H1 (cell line): ENCODE data around the gene NRP2. TPM values are rescaled to one million over a fixed set of nuclear protein-coding genes. Genes with fewer than 3 reads are reported as not detected.
A peak's percentile ranks its signal among the peaks of the same experiment; 100 is the strongest.

ENCODE experiments used
- BACH1 ChIP-seq: IDR thresholded peaks from 2 replicates; pipeline ENCODE4 v1.6.1; 2012; ENCODE audit warnings: low read length, improper control_type of control experiment
- GABPA ChIP-seq: IDR thresholded peaks from 2 replicates; pipeline ENCODE4 v1.6.1; 2011; ENCODE audit warnings: mild to moderate bottlenecking, low read length, moderate library complexity, borderline replicate concordance; ENCODE audit not compliant: insufficient read depth
- GTF2F1 ChIP-seq: IDR thresholded peaks from 2 replicates; pipeline ENCODE4 v1.6.1; 2012; ENCODE audit warnings: low read depth, low read length, improper control_type of control experiment, borderline replicate concordance
- JUND ChIP-seq: IDR thresholded peaks from 2 replicates; pipeline ENCODE4 v1.6.1; 2011; ENCODE audit warnings: mild to moderate bottlenecking, improper control_type of control experiment, low read length
- SAP30 ChIP-seq: fragments of 300-600 bp; sonication (generic); IDR thresholded peaks from 2 replicates; pipeline ENCODE4 v1.7.1; 2012; ENCODE audit warnings: low read length, moderate library complexity, mild to moderate bottlenecking, inconsistent platforms; ENCODE audit not compliant: insufficient read depth, insufficient replicate concordance
- TBP ChIP-seq: IDR thresholded peaks from 2 replicates; pipeline ENCODE4 v1.6.1; 2011; ENCODE audit warnings: low read depth, low read length, improper control_type of control experiment
- TCF12 ChIP-seq: IDR thresholded peaks from 2 replicates; pipeline ENCODE4 v1.6.1; 2011; ENCODE audit warnings: low read depth, mild to moderate bottlenecking, low read length
- polyA plus RNA-seq, 7 experiments: library from polyadenylated mRNA; depleted of rRNA in 3 of 7; stranded (reverse) in 5 of 7; unstranded in 2 of 7; fragments of >200 nt in 5 of 7; fragments of 200-250 nt in 2 of 7; gene quantifications; 1 replicate in 5 of 7; 2 replicates in 1 of 7; 4 replicates in 1 of 7; pipeline versions ENCODE4 v1.2.1 to v1.2.3, GENCODE V29; 2011 to 2013; ENCODE audit warnings: missing spikeins in 2 of 7, mixed read lengths in 2 of 7
- total RNA-seq: library from RNA; stranded (reverse); fragmentation: NEBNext Ultra II Directional; extraction: Animal tissue kit (Norgen Biotek cat#: 25700); gene quantifications from 2 replicates; pipeline ENCODE4 v1.2.1, GENCODE V29; 2021
- TF ChIP-seq, protein P1 (sequence below): fragments of 300-600 bp; sonication (generic); IDR thresholded peaks from 2 replicates; pipeline ENCODE4 v1.7.1; 2012; ENCODE audit warnings: low read length, moderate library complexity, mild to moderate bottlenecking, inconsistent platforms; ENCODE audit not compliant: insufficient replicate concordance
- TF ChIP-seq, protein P2 (sequence below): IDR thresholded peaks from 2 replicates; pipeline ENCODE4 v1.6.1; 2011; ENCODE audit warnings: low read length, improper control_type of control experiment

NRP2 gene
- total and polyA plus RNA-seq, 2 of the 8 experiments (the other 6 are each of a cell fraction or from before 2014, with no cell fraction given) = 32.0 to 37.8 TPM

DNA sequence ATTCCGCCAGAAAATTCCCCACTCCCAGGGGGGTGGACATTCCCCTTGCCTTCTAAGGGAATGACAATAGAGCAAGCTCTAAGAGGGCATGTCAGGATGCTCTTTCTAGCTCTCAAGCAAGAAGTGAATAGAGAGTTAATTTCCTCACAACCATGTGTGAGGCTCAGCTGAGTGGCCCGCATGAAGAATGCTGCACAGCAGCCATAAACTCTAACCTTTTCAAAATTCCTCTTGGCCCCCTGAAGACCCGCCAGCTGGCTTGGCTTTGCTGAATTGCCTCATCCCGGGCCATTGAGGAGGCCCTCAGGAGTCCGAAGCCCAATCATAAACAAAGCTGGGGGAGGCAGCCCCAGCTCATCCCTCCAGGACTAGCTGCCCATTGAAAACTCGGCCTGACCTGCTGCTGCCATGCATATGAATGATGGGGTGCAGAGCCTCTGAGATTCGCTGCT, 38.2 kb downstream of the NRP2 start (continued):
- TF ChIP-seq, protein P1, sequence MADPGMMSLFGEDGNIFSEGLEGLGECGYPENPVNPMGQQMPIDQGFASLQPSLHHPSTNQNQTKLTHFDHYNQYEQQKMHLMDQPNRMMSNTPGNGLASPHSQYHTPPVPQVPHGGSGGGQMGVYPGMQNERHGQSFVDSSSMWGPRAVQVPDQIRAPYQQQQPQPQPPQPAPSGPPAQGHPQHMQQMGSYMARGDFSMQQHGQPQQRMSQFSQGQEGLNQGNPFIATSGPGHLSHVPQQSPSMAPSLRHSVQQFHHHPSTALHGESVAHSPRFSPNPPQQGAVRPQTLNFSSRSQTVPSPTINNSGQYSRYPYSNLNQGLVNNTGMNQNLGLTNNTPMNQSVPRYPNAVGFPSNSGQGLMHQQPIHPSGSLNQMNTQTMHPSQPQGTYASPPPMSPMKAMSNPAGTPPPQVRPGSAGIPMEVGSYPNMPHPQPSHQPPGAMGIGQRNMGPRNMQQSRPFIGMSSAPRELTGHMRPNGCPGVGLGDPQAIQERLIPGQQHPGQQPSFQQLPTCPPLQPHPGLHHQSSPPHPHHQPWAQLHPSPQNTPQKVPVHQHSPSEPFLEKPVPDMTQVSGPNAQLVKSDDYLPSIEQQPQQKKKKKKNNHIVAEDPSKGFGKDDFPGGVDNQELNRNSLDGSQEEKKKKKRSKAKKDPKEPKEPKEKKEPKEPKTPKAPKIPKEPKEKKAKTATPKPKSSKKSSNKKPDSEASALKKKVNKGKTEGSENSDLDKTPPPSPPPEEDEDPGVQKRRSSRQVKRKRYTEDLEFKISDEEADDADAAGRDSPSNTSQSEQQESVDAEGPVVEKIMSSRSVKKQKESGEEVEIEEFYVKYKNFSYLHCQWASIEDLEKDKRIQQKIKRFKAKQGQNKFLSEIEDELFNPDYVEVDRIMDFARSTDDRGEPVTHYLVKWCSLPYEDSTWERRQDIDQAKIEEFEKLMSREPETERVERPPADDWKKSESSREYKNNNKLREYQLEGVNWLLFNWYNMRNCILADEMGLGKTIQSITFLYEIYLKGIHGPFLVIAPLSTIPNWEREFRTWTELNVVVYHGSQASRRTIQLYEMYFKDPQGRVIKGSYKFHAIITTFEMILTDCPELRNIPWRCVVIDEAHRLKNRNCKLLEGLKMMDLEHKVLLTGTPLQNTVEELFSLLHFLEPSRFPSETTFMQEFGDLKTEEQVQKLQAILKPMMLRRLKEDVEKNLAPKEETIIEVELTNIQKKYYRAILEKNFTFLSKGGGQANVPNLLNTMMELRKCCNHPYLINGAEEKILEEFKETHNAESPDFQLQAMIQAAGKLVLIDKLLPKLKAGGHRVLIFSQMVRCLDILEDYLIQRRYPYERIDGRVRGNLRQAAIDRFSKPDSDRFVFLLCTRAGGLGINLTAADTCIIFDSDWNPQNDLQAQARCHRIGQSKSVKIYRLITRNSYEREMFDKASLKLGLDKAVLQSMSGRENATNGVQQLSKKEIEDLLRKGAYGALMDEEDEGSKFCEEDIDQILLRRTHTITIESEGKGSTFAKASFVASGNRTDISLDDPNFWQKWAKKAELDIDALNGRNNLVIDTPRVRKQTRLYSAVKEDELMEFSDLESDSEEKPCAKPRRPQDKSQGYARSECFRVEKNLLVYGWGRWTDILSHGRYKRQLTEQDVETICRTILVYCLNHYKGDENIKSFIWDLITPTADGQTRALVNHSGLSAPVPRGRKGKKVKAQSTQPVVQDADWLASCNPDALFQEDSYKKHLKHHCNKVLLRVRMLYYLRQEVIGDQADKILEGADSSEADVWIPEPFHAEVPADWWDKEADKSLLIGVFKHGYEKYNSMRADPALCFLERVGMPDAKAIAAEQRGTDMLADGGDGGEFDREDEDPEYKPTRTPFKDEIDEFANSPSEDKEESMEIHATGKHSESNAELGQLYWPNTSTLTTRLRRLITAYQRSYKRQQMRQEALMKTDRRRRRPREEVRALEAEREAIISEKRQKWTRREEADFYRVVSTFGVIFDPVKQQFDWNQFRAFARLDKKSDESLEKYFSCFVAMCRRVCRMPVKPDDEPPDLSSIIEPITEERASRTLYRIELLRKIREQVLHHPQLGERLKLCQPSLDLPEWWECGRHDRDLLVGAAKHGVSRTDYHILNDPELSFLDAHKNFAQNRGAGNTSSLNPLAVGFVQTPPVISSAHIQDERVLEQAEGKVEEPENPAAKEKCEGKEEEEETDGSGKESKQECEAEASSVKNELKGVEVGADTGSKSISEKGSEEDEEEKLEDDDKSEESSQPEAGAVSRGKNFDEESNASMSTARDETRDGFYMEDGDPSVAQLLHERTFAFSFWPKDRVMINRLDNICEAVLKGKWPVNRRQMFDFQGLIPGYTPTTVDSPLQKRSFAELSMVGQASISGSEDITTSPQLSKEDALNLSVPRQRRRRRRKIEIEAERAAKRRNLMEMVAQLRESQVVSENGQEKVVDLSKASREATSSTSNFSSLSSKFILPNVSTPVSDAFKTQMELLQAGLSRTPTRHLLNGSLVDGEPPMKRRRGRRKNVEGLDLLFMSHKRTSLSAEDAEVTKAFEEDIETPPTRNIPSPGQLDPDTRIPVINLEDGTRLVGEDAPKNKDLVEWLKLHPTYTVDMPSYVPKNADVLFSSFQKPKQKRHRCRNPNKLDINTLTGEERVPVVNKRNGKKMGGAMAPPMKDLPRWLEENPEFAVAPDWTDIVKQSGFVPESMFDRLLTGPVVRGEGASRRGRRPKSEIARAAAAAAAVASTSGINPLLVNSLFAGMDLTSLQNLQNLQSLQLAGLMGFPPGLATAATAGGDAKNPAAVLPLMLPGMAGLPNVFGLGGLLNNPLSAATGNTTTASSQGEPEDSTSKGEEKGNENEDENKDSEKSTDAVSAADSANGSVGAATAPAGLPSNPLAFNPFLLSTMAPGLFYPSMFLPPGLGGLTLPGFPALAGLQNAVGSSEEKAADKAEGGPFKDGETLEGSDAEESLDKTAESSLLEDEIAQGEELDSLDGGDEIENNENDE = no peak
- no peak for TF ChIP-seq SAP30
- TF ChIP-seq, protein P2, sequence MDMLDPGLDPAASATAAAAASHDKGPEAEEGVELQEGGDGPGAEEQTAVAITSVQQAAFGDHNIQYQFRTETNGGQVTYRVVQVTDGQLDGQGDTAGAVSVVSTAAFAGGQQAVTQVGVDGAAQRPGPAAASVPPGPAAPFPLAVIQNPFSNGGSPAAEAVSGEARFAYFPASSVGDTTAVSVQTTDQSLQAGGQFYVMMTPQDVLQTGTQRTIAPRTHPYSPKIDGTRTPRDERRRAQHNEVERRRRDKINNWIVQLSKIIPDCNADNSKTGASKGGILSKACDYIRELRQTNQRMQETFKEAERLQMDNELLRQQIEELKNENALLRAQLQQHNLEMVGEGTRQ = no peak
- no peak for TF ChIP-seq JUND
- TF ChIP-seq GABPA = no peak
- no peak for TF ChIP-seq TBP
- 0 out of 2 replicates have a peak, but pooled peaks have one; percentile 13 for TF ChIP-seq TCF12
- no peak for TF ChIP-seq GTF2F1
- peak; percentile 9; the same call in 1 of the 2 replicates for TF ChIP-seq BACH1
